HEK293 (cell line): ENCODE results near the gene UPB1.

Experiments
- CTCF ChIA-PET: fragments of 350-600 bp; formaldehyde crosslinking; extraction: SDS; loops from one replicate; lab custom pipeline; 2021; ENCODE audit warnings: antibody characterized with exemption; lab: Yijun Ruan, JAX
- POLR2A ChIA-PET: fragments of 300-600 bp; formaldehyde crosslinking; extraction: SDS; loops from one replicate; lab custom pipeline; 2020; ENCODE audit warnings: antibody characterized with exemption, inconsistent platforms; lab: Yijun Ruan, JAX
- H3K27ac ChIP-seq: fragments of 200-500 bp; sonication (Bioruptor generic); 2 replicates; pipeline ENCODE4 v1.5.1; 2014; ENCODE audit warnings: low read depth, low read length, control low read depth, inconsistent platforms; ENCODE audit errors: extremely low read depth
- H3K36me3 ChIP-seq, 2 experiments: fragments of 200-500 bp in 1 of 2; sonication (Bioruptor generic) in 1 of 2; 1 replicate in 1 of 2; 2 replicates in 1 of 2; pipeline ENCODE4 v1.5.1; 2014 to 2017; ENCODE audit warnings: inconsistent platforms in 2 of 2, low read length in 2 of 2; ENCODE audit not compliant: control insufficient read depth in 2 of 2, insufficient read depth in 1 of 2
- H3K4me1 ChIP-seq: fragments of 200-500 bp; sonication (Bioruptor generic); 2 replicates; pipeline ENCODE4 v1.5.1; 2014; ENCODE audit warnings: mild to moderate bottlenecking, low read length, inconsistent platforms; ENCODE audit not compliant: control insufficient read depth, insufficient read depth
- H3K4me3 ChIP-seq: 2 replicates; pipeline ENCODE4 v1.5.1; 2011; ENCODE audit warnings: low read depth, mild to moderate bottlenecking, control low read depth, low read length, moderate library complexity
- H3K9me3 ChIP-seq: fragments of 200-500 bp; sonication (Bioruptor generic); 2 replicates; pipeline ENCODE4 v1.5.1; 2014; ENCODE audit warnings: low read depth, low read length, inconsistent platforms; ENCODE audit not compliant: control insufficient read depth, insufficient read depth
- GLI2 ChIP-seq: fragments of 450-650 bp; formaldehyde crosslinking; IDR thresholded peaks from 2 replicates; pipeline ENCODE4; 2017; ENCODE audit warnings: missing biosample characterization, missing genetic modification characterization, low read depth, borderline replicate concordance
- SP2 ChIP-seq: fragments of 450-650 bp; formaldehyde crosslinking; IDR thresholded peaks from 2 replicates; pipeline ENCODE4 v1.5.1; 2016; ENCODE audit warnings: missing biosample characterization, missing genetic modification characterization
- WT1 ChIP-seq: fragments of 450-650 bp; formaldehyde crosslinking; IDR thresholded peaks from 2 replicates; pipeline ENCODE4 v1.5.1; 2016; ENCODE audit warnings: missing biosample characterization, missing genetic modification characterization
- YY2 ChIP-seq: fragments of 450-650 bp; formaldehyde crosslinking; IDR thresholded peaks from 2 replicates; pipeline ENCODE4 v1.5.1; 2016; ENCODE audit warnings: missing biosample characterization, missing genetic modification characterization
- ZBTB17 ChIP-seq: fragments of 450-650 bp; formaldehyde crosslinking; IDR thresholded peaks from 2 replicates; pipeline ENCODE4 v1.5.1; 2016; ENCODE audit warnings: missing biosample characterization, missing genetic modification characterization
- ZFP69B ChIP-seq: fragments of 450-650 bp; formaldehyde crosslinking; IDR thresholded peaks from 2 replicates; pipeline ENCODE4 v1.5.1; 2016; ENCODE audit warnings: missing biosample characterization, missing genetic modification characterization
- ZNF157 ChIP-seq: fragments of 450-650 bp; formaldehyde crosslinking; IDR thresholded peaks from 2 replicates; pipeline ENCODE4 v1.5.1; 2016; ENCODE audit warnings: missing biosample characterization, missing genetic modification characterization
- ZNF18 ChIP-seq: fragments of 450-650 bp; formaldehyde crosslinking; IDR thresholded peaks from 2 replicates; pipeline ENCODE4 v1.5.1; 2016; ENCODE audit warnings: missing biosample characterization, missing genetic modification characterization
- ZNF214 ChIP-seq: fragments of 450-650 bp; formaldehyde crosslinking; IDR thresholded peaks from 2 replicates; pipeline ENCODE4 v1.5.1; 2017; ENCODE audit warnings: missing biosample characterization, mild to moderate bottlenecking, missing genetic modification characterization, borderline replicate concordance
- ZNF221 ChIP-seq: fragments of 450-650 bp; formaldehyde crosslinking; IDR thresholded peaks from 2 replicates; pipeline ENCODE4 v1.5.1; 2017; ENCODE audit warnings: missing biosample characterization, missing genetic modification characterization, borderline replicate concordance
- ZNF239 ChIP-seq: fragments of 450-650 bp; formaldehyde crosslinking; IDR thresholded peaks from 2 replicates; pipeline ENCODE4 v1.5.1; 2016; ENCODE audit warnings: missing biosample characterization, missing genetic modification characterization
- ZNF549 ChIP-seq: fragments of 450-650 bp; IDR thresholded peaks from 2 replicates; pipeline ENCODE4 v1.5.1; 2018; ENCODE audit warnings: missing biosample characterization, missing genetic modification characterization, mild to moderate bottlenecking, inconsistent platforms, moderate library complexity
- ZNF76 ChIP-seq: fragments of 450-650 bp; formaldehyde crosslinking; IDR thresholded peaks from 2 replicates; pipeline ENCODE4; 2016; ENCODE audit warnings: low read depth, missing biosample characterization, missing genetic modification characterization, borderline replicate concordance
- ZNF768 ChIP-seq: fragments of 450-650 bp; formaldehyde crosslinking; IDR thresholded peaks from 2 replicates; pipeline ENCODE4 v1.5.1; 2018; ENCODE audit warnings: missing biosample characterization, mild to moderate bottlenecking, missing genetic modification characterization
- ZNF837 ChIP-seq: fragments of 450-650 bp; formaldehyde crosslinking; IDR thresholded peaks from 2 replicates; pipeline ENCODE4 v1.5.1; 2016; ENCODE audit warnings: missing biosample characterization, missing genetic modification characterization
- TF ChIP-seq, protein P1 (sequence below): fragments of 450-650 bp; formaldehyde crosslinking; IDR thresholded peaks from 2 replicates; pipeline ENCODE4 v1.5.1; 2016; ENCODE audit warnings: missing biosample characterization, missing genetic modification characterization
- TF ChIP-seq, protein P2 (sequence below): fragments of 450-650 bp; formaldehyde crosslinking; IDR thresholded peaks from 2 replicates; pipeline ENCODE4 v1.5.1; 2017; ENCODE audit warnings: missing biosample characterization, missing genetic modification characterization
- TF ChIP-seq, protein P3 (sequence below): fragments of 450-650 bp; formaldehyde crosslinking; IDR thresholded peaks from 2 replicates; pipeline ENCODE4 v1.5.1; 2017; ENCODE audit warnings: missing biosample characterization, missing genetic modification characterization

The UPB1 gene

DNA sequence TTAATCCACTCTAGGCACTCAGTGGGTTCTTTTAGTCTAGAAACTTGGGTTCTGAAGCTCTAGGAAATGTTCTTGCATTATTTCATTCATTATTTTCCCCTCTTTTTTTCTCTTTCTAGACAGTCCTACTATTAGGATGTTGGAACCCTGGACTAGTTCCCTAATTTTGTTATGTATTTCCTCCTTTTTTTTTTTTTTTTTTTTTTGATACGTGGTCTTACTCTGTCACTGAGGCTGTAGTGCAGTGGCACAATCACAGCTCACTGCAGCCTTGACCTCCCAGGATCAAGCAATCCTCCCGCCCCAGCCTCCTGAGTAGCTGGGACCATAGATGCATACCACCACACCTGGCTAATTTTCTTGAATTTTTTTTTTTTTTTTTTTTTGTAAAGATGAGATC, 9.4 kb downstream of the UPB1 start:
- H3K9me3 ChIP-seq = no peaks in the 10 kb centered on the region
- ChIA-PET CTCF (interaction anchor here (0.6 to 6.7 kb wide), 15 partner anchors 13 to 202 kb away, joined by 3 to 99 read pairs (median 4); no protein-coding TSS in a partner anchor), POLR2A (interaction anchor here (0.7 kb wide), 2 partner anchors 174 to 1702 kb away, joined by 3 read pairs; no protein-coding TSS in a partner anchor)
- no peak overlapping the region for H3K4me3 ChIP-seq
- H3K4me1 ChIP-seq = peaks cover 12% of the 10 kb centered on the region
- H3K27ac ChIP-seq = no peak overlapping the region
- TF ChIP-seq, protein P1, sequence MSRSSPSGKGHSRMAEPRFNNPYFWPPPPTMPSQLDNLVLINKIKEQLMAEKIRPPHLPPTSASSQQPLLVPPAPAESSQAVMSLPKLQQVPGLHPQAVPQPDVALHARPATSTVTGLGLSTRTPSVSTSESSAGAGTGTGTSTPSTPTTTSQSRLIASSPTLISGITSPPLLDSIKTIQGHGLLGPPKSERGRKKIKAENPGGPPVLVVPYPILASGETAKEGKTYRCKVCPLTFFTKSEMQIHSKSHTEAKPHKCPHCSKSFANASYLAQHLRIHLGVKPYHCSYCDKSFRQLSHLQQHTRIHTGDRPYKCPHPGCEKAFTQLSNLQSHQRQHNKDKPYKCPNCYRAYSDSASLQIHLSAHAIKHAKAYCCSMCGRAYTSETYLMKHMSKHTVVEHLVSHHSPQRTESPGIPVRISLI (tag by site-specific recombination) = 0 out of 2 replicates have a peak, but pooled peaks have one; percentile 34
- TF ChIP-seq ZNF549 (tag by site-specific recombination) (no peak), ZNF768 (tag by site-specific recombination) (no peak), ZNF76 (tag by site-specific recombination) (no peak)
- TF ChIP-seq, all 188 proteins: peak for 1
- H3K36me3 ChIP-seq = no peaks in the 10 kb centered on the region

DNA sequence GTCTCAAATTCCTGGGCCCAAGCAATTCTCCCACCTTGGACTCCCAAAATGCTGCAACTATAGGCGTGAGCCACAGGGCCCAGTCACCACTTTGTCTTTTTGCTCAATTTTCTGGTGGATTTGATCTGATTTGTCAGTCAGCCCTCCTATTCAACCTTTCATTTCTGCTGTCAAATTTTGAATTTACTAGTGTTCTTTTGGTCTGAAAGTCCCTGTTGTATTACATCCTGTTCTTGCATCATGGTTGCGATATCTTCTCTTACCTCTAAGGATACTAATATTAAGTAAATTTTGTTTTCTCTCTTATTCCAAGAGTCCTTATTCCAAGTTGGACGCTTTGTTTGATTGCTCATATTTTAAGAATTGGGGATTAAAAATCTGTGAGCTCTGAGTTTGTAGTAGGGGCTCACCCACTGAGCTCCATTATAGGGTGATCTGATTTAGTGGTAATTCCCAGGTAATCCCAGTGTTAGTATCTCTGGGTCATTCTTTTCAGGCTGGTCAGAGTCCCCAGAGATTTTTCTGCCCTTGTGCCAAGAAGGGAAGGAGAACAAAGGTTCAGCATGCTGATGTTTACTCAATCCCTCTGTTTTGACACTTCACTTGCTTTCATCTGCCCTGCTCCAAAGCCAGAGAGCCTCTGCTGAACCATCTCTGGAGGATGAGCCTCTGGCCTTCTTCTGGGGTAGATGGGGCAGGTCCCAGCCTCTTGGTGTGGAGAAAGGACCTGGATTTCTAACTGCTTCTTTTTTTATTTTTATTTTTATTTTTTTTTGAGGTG, 10.0 kb downstream of the UPB1 start:
- CTCF ChIA-PET = interaction anchor here (0.6 to 6.7 kb wide), 11 partner anchors 8 to 617 kb away, joined by 3 to 99 read pairs (median 4); no protein-coding TSS in a partner anchor
- H3K4me1 ChIP-seq = peaks cover 12% of the 10 kb centered on the region

GRCh38 chr22:24506802-24507438, 11.8 kb downstream of the UPB1 start:
- POLR2A ChIA-PET = no interaction called here
- no peaks in the 10 kb centered on the region for H3K9me3 ChIP-seq
- H3K4me3 ChIP-seq = no peak overlapping the region
- H3K36me3 ChIP-seq = no peaks in the 10 kb centered on the region
- H3K27ac ChIP-seq = peak overlapping the region; percentile 22; the same call in 1 of the 2 replicates
- peaks cover 18% of the 10 kb centered on the region for H3K4me1 ChIP-seq
- CTCF ChIA-PET = interaction anchor here (0.6 to 3.2 kb wide), 11 partner anchors 10 to 1822 kb away, joined by 3 to 15 read pairs (median 3); no protein-coding TSS in a partner anchor
- TF ChIP-seq ZNF18 (tag by site-specific recombination) = no peak
- TF ChIP-seq ZNF221 = no peak
- TF ChIP-seq, protein P2, sequence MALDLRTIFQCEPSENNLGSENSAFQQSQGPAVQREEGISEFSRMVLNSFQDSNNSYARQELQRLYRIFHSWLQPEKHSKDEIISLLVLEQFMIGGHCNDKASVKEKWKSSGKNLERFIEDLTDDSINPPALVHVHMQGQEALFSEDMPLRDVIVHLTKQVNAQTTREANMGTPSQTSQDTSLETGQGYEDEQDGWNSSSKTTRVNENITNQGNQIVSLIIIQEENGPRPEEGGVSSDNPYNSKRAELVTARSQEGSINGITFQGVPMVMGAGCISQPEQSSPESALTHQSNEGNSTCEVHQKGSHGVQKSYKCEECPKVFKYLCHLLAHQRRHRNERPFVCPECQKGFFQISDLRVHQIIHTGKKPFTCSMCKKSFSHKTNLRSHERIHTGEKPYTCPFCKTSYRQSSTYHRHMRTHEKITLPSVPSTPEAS (tag by site-specific recombination) = no peak
- peak; percentile 46; the same call in 1 of the 2 replicates for TF ChIP-seq WT1 (tag by site-specific recombination)
- TF ChIP-seq ZNF157 = no peak
- no peak for TF ChIP-seq ZFP69B (tag by site-specific recombination)
- no peak for TF ChIP-seq YY2 (tag by site-specific recombination)
- no peak for TF ChIP-seq ZNF214 (tag by site-specific recombination)
- no peak for TF ChIP-seq ZNF837 (tag by site-specific recombination)
- TF ChIP-seq SP2 = no peak
- TF ChIP-seq ZNF239 (tag by site-specific recombination) = no peak
- peak; percentile 62; the same call in 1 of the 2 replicates for TF ChIP-seq ZBTB17 (tag by site-specific recombination)
- TF ChIP-seq GLI2 (tag by site-specific recombination) = 0 out of 2 replicates have a peak, but pooled peaks have one; percentile 59

More for the DNA sequence above, 10.0 kb downstream of the UPB1 start:
- Histone ChIP-seq H3K27ac (no peak overlapping the region), H3K36me3 (no peaks in the 10 kb centered on the region), H3K9me3 (no peaks in the 10 kb centered on the region), H3K4me3 (no peak overlapping the region)
- POLR2A ChIA-PET = interaction anchor here (0.7 kb wide), 2 partner anchors 175 to 1702 kb away, joined by 3 read pairs; no protein-coding TSS in a partner anchor
- TF ChIP-seq, protein P3, sequence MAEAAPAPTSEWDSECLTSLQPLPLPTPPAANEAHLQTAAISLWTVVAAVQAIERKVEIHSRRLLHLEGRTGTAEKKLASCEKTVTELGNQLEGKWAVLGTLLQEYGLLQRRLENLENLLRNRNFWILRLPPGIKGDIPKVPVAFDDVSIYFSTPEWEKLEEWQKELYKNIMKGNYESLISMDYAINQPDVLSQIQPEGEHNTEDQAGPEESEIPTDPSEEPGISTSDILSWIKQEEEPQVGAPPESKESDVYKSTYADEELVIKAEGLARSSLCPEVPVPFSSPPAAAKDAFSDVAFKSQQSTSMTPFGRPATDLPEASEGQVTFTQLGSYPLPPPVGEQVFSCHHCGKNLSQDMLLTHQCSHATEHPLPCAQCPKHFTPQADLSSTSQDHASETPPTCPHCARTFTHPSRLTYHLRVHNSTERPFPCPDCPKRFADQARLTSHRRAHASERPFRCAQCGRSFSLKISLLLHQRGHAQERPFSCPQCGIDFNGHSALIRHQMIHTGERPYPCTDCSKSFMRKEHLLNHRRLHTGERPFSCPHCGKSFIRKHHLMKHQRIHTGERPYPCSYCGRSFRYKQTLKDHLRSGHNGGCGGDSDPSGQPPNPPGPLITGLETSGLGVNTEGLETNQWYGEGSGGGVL (tag by site-specific recombination) = no peak
- TF ChIP-seq, protein P1 (tag by site-specific recombination) = 0 out of 2 replicates have a peak, but pooled peaks have one; percentile 1
